Measurements from ENCODE around the gene FRS2.

FRS2 gene

DNA sequence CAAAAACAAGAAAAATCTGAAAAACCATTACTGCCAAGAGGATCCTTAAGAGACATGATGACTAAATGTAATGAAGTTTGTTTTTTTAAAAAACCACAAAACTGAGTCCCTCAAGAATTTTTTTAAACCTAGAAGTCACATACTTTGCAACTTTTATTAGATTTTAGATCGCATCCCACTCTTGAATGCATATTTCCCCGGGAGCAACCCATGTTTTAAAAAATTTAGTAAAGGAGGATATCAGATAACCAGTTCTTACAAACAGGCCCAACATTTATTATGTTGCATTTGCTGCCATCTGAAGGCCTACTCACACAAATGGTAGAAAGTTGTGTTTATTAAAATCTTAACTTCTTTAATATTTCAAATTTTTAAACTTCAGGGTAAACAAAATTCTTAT lies 70.8 kb downstream of the FRS2 start:
- no peak for DNase-seq

DNA sequence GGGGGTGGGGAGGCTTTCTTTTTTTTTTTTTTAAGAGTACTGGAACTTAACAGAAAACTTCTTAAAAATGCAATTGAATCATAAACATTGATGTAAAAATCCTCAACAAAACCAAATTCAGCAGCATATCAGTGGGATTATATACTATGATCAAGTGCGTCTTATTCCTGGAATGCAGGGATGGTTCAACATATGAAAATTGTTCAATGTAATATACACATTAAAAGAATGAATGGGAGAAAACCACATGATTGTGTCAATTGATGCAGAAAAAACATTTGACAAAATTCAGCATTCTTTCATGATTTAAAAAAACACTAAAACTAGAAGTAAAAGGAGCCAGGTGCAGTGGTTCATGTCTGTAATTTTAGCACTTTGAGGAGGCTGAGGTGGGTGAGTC lies 73.9 kb downstream of the FRS2 start:
- no peak for DNase-seq

- no peak for DNase-seq
Measured at GRCh38 chr12:69545081-69545480, 74.9 kb downstream of the FRS2 start.

- DNase-seq = no peak
Measured at GRCh38 chr12:69546693-69547438, 76.7 kb downstream of the FRS2 start.

GRCh38 chr12:69548687-69549086 lies 78.5 kb downstream of the FRS2 start:
- DNase-seq = no peak

DNA sequence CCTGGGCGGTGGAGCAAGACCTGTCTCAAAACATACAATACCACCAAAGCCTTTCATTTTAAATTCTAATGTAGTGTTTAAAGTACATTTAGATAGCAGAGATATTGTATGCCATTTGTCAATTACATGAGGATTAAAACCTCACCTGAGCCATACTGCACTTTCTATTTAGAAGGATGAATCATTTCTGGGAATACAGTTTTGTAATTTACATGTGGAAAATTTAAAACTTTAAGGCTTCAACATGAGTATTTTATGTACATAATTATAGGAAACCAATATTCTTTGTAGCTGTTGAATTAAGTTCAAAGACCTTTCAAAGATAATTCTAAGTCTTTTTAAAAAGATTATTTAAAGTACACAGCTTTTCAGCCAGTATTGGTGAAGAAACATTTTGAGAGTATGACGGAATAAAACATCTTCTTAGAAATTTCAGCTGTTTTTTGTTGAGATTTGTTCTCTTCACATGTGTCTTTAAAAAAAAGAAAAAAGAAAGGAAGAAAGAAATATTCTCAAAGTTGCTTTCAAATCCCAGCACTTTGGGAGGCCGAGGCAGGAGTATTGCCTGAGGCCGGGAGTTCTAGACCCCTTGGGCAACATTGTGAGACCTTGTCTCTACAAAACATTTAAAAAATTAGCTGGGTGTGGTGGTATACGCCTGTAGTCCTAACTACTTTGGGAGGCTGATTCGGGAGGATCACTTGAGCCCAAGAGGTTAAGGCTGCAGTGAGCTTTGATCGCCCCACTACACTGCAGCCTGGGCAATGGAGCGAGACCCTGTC lies 80.6 kb downstream of the FRS2 start:
- DNase-seq = no peak

DNA sequence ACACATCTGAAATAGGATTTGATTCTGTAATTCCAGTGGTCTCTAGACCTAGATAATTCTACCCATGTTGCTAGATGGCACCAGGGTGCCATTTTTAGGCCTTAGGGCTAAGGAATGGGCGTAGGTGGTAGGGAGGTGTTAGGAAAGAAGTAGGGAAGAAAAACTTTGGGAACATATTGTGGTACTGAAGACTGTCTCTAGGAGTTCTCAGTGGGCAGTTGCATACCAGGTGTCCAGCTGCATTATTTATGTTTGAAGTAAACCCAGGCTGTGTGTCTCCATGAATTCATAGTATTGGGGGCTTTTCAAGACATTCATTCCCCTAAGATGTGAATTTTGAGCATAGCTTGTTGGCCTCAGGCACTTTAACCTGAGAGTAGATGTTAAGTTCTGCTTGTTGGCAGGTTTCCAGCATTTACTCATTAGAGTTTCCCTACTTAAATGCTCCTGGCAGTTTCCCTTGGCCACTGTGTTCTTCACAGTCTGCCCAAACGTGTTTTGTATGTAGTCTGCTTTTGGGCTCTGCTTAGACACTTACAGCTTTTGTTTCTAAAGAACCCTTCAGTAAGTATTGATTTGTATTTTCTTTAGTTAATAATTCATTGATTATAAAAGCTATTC lies 83.5 kb downstream of the FRS2 start:
- DNase-seq = no peak

GRCh38 chr12:69555461-69555860 lies 85.3 kb downstream of the FRS2 start:
- no peak for DNase-seq

DNA sequence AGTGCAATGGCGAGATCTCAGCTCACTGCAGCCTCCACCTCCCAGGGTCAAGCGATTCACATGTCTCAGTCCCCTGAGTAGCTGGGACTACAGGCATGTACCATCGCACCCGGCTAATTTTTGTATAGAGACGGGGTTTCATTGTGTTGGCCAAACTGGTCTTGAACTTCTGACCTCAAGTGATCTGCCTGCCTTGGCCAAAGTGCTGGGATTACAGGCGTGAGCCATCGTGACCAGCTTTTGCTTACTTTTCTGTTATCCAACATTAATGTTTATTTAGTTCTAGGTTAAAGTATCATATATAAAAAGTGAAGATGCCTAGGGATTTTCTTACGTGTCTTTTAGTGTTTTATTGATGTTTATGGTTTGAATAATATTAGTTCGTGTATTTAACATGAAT lies 86.2 kb downstream of the FRS2 start:
- no peak for DNase-seq

- DNase-seq = no peak
Measured at GRCh38 chr12:69563166-69563762, 93.1 kb downstream of the FRS2 start.

DNA sequence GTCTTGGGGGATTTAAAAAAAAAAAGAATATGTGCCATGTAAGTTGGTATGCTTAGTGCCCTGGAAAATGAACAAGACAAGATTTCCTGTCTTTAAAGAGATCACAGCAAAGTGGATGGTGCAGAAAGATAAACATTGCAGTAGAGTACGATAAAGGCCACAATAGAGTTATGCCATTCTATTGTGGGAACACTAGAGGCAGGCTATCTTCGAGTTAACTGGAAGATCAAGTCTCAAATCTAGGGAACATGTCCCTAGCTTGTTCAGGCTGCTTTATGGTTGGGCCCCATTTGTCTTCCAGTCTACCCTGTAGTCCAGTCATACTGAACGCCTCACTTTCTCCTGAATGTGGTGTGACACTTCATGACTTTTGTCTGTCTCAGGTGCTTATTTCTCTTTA lies 96.4 kb downstream of the FRS2 start:
- no peak for DNase-seq

DNA sequence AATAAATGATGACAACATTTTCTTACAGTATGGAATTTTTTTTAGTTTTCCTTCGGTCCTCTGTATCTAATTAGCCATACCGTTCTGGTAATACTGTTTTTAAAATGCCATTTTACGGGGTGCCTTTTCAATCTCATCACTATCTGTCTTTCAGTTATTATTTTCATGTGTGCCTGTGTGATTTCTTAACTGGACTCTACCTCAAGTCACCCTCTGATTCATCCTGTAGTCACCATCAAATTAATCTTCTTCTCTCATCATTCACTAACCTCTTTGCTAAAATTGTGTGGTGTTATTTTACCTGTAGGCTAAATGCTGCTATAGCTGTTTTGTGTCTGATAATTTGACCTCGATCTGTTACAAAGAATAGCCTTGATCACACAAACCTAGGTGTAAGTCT lies 99.0 kb downstream of the FRS2 start:
- DNase-seq = no peak

DNA sequence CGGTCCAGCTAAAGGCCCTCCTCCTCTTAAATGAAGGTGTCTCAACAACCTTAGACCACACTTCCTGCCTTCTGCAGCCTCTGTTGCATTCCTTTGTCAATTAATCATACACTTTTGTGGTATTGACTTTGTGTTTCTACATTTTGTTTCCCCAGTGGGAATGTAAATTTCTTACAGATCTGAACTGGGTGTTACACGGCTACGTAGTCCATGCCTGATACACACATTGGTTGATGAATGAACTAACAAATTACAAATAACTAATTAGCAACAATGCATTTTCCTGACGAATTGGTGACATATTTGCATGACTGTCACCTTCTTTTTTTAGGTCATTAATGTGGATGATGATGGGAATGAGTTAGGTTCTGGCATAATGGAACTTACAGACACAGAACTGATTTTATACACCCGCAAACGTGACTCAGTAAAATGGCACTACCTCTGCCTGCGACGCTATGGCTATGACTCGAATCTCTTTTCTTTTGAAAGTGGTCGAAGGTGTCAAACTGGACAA lies 99.9 kb downstream of the FRS2 start:
- DNase-seq = no peak

DNA sequence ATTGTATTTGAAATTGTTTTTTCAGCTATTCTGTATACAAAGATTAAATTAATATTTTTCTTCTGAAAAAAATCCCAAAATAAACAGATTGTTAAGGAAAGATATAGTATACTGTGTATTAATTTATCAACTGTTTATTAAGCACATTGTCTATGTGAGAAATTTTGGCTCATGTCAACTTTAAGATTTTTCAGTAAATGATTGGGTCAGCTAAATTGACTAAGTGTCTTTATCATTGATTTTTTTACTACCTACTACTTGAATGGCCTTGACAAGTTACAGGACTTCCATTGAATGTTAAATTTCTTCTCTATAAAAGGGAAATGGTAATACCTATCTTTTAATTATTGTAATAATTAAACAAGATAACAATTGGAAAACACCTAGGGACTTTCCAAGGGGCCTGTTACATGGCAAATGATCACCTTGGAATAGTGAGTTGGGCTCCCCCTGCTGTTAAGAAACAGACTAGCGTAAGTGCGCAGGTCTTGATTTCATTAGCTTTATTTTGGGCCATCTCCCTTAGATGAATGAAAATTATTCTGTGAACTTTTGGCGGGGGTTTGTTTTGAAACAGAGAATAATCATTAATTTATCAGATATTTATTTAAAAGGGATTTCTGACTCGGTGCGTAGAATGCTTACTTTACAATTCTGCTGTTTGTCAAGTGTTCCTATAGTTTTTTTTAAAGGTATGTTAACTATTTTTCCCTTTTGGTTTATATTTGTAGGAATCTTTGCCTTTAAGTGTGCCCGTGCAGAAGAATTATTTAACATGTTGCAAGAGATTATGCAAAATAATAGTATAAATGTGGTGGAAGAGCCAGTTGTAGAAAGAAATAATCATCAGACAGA lies 100.6 kb downstream of the FRS2 start:
- DNase-seq = no peak

- DNase-seq = no peak
Measured at GRCh38 chr12:69575346-69575745, 105.2 kb downstream of the FRS2 start.

- DNase-seq = no peak
Measured at GRCh38 chr12:69578283-69578682, 108.1 kb downstream of the FRS2 start.

- DNase-seq = no peak
Measured at GRCh38 chr12:69579029-69579428, 108.8 kb downstream of the FRS2 start.

DNA sequence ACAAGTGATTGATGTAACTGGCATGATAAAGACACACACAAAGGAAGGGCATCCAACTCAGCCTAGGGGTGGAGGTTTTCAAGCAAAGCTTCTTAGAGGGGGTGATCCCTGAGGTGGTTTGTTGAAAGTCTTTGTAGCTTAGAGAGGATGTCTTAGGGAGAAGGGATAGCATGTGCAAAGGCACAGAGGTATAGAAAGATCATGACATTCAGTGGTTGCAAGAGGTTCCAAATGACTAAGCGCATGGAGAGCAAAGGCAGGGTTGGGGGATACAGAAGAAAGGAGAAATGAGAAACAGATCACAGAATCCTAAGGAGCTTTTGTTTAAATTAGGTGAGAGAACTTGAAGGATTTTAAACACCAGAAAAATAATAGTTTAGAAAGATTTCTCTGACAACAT lies 109.9 kb downstream of the FRS2 start:
- DNase-seq = no peak

DNA sequence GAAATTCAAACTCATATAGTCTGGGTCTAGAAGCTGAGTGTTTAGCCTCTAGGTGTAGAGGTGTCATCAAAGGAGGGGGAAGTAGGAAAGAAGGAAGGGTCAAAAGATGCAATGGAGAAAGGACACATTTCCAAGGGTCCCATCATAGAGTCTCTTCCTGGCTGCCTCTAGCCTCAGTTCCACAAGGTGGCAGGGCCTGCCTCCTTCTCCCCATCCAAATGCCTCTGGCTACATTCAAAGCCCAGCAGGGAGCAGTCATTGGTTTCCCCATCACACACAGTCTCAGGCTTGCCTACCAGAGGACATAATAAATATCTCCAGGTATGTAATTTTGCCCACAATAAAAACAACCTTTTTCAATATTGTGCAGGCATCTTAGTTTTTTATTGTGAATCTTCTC lies 113.0 kb downstream of the FRS2 start:
- peak; percentile 11 for DNase-seq

DNA sequence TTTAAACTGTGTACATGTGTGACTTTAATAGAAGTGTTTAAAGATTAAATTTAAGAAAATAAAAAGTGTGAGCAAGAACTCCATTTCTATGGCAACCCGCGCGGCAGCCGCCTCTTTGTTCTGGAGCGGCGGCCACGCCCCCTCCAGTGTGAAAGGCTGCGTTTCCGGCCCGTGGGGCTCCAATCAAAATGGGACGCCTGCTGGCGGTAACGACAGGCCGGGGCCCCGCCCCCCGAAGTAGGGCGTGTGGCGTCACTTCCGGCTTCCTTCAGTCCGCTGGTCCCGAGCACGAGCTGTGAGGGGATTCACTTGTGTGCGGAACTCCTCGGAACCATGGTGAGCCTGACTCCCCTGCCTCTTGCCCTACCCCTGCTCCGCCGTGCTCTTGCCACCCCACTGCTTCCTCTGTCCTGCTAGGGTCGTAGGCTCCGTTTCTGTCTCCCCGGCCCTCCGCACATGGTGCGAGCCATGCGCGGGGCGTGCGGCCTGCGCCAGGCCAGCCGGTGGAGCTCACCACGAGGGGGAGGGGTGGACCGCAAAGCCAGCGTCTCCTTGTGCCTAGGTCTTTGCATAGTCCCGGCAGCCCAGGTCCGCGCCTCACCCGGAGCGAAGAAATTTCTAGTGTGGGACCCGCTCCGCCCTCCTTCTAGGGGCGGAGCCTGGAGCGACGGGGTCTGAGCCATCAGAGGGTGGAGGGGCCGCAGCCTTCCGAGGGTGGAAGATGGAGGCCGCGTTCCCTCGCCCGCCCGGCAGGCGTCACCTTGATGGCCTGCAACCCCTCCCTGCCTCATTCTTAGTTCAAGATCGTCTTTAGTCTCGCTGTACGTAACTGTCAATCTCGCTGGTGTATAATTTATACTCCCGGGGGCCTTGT lies 115.2 kb downstream of the FRS2 start, which contains the start of gene CCT2:
CCT2 (plus strand) TSS at position 271 of the 874 bp plus-strand sequence; CDS start at position 334, 63 bp downstream.
- peak; percentile 94 for DNase-seq

- DNase-seq = no peak
Measured at GRCh38 chr12:69588527-69588926, 118.3 kb downstream of the FRS2 start.

Data from NCI-H1092 (cell line).